Lung (tissue), 12 donors: Measurements from ENCODE around the gene PRKCH. TPM values are rescaled to one million over a fixed set of nuclear protein-coding genes. Genes with fewer than 3 reads are reported as not detected.
A peak's percentile ranks its signal among the peaks of the same experiment; 100 is the strongest.

Experiments
- ATAC-seq: fragments of 200-7000 bp; cut with Tn5 transposase; one replicate; pipeline ENCODE4 v1.9.1; 2020; ENCODE audit warnings: moderate number of reproducible peaks; ENCODE audit not compliant: insufficient read depth, low FRiP score
- DNase-seq, 3 donors: peaks; one replicate each; pipeline ENCODE4 v3.0.0-alpha.2; 2013 to 2017
- H3K27ac ChIP-seq, 2 donors: one replicate each; pipeline ENCODE4 v1.5.1; 2013; ENCODE audit warnings: mild to moderate bottlenecking in 2 of 2, moderate library complexity in 2 of 2, control low read depth in 1 of 2, inconsistent platforms in 1 of 2, low read depth in 1 of 2, low read length in 1 of 2
- H3K27me3 ChIP-seq, 3 donors: one replicate each; pipeline ENCODE4 v1.5.1; 2013; ENCODE audit warnings: low read length in 2 of 3; ENCODE audit not compliant: control insufficient read depth in 3 of 3, insufficient read depth in 3 of 3
- H3K36me3 ChIP-seq, 4 donors: one replicate each; pipeline ENCODE4 v1.5.1; 2013; ENCODE audit warnings: low read length in 4 of 4, mild to moderate bottlenecking in 1 of 4, moderate library complexity in 1 of 4; ENCODE audit not compliant: control insufficient read depth in 4 of 4, insufficient read depth in 4 of 4
- H3K4me1 ChIP-seq, 5 donors: one replicate each; pipeline ENCODE4 v1.5.1; 2013; ENCODE audit warnings: low read length in 5 of 5, mild to moderate bottlenecking in 2 of 5, moderate library complexity in 1 of 5; ENCODE audit not compliant: control insufficient read depth in 5 of 5, insufficient read depth in 5 of 5
- H3K4me3 ChIP-seq: one replicate; pipeline ENCODE4 v1.5.1; 2013; ENCODE audit warnings: mild to moderate bottlenecking, control low read depth, moderate library complexity
- H3K9ac ChIP-seq, 2 donors: one replicate each; pipeline ENCODE4 v1.5.1; 2013; ENCODE audit warnings: low read length in 2 of 2, control low read depth in 1 of 2; ENCODE audit not compliant: insufficient read depth in 1 of 2
- H3K9me3 ChIP-seq, 4 donors: one replicate each; pipeline ENCODE4 v1.5.1; 2013; ENCODE audit warnings: low read length in 3 of 4, mild to moderate bottlenecking in 1 of 4, moderate library complexity in 1 of 4; ENCODE audit not compliant: control insufficient read depth in 4 of 4, insufficient read depth in 3 of 4
- CTCF ChIP-seq: IDR thresholded peaks from 2 replicates; pipeline ENCODE4 v1.5.1; 2012; ENCODE audit warnings: mild to moderate bottlenecking; ENCODE audit errors: control extremely low read depth, extremely low read depth
- whole genome bisulfite sequencing, 2 donors: extraction: QIAGEN DNeasy Blood & Tissue Kit; methylation state at CpG; one replicate each; pipeline ENCODE4 v1.1.7; 2013; 5-methylcytosine and 5-hydroxymethylcytosine counted together
- polyA plus RNA-seq, 2 donors: library from polyadenylated mRNA; stranded (reverse); fragments of 200-250 nt; gene quantifications; one replicate each; pipeline ENCODE4 v1.2.1, GENCODE V29; 2013
- total RNA-seq, 2 donors: library from RNA; depleted of rRNA in 1 of 2; stranded (reverse); fragments of >200 nt in 1 of 2; gene quantifications; one replicate each; pipeline ENCODE4 v1.2.1, GENCODE V29; 2014 to 2021
- donor health status: control.
- donor health status: control.
- donor health status: Bipolar disorder and iron deficiency.
- donor health status: healthy.
- donor health status: DM: yes; HTN: yes; CAD: no.

The PRKCH gene
- total and polyA plus RNA-seq, 4 donors: 12.9 to 126 (median 51.4) TPM

- Histone ChIP-seq H3K9ac (no peak overlapping the region), H3K9me3 (peaks cover 0 to 4% (median 0%) of the 10 kb centered on the region in 4 donors), H3K4me3 (no peak overlapping the region), H3K27me3 (no peaks in the 10 kb centered on the region), H3K4me1 (peaks cover 0 to 21% (median 13%) of the 10 kb centered on the region in 5 donors), H3K27ac (no peak overlapping the region), H3K36me3 (peaks cover 0 to 8% (median 0%) of the 10 kb centered on the region in 4 donors)
- DNase-seq: no peak
- TF ChIP-seq CTCF: no peak
- ATAC-seq: no peak
Observed at GRCh38 chr14:61532123-61532505, 210.7 kb downstream of the PRKCH start.

DNA sequence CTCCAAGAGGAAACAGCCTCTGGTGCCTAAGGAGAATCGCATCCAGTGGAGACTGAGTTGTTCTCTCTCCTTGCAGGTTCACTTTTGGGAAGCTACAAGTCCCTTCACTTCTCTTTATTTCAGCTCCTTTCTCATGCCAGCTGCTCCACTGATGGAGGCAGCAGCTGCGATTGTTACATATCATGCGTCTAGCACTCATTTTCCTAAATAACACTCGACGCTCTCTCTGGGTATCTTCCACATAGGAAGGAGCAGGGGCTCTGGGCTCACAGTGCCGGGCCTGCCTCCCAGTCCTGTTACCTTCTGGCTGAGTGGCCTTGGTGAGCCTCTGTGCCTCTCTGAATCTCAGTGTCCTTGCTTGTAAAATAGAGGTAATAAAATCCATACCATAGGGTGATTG lies 211.4 kb downstream of the PRKCH start:
- no peak overlapping the region for H3K9ac ChIP-seq
- H3K36me3 ChIP-seq: peaks cover 0 to 8% (median 0%) of the 10 kb centered on the region in 4 donors
- TF ChIP-seq CTCF: no peak
- peaks cover 0 to 22% (median 11%) of the 10 kb centered on the region in 5 donors for H3K4me1 ChIP-seq
- H3K27ac ChIP-seq: peak overlapping the region in 1 of 2 donors; percentile 28
- H3K27me3 ChIP-seq: no peaks in the 10 kb centered on the region
- WGBS, 2 donors: 76 to 82% methylated on average over 6 of the region's 6 CpGs
- no peak overlapping the region for H3K4me3 ChIP-seq
- DNase-seq (no peak), ATAC-seq (no peak)
- peaks cover 0 to 4% (median 0%) of the 10 kb centered on the region in 4 donors for H3K9me3 ChIP-seq

- Histone ChIP-seq H3K27me3 (no peaks in the 10 kb centered on the region), H3K9me3 (peaks cover 0 to 4% (median 0%) of the 10 kb centered on the region in 4 donors), H3K4me1 (peaks cover 0 to 21% (median 11%) of the 10 kb centered on the region in 5 donors), H3K36me3 (peaks cover 0 to 8% (median 0%) of the 10 kb centered on the region in 4 donors), H3K4me3 (no peak overlapping the region), H3K9ac (no peak overlapping the region), H3K27ac (no peak overlapping the region)
- WGBS, 2 donors: 56 to 75% methylated on average over 4 of the region's 4 CpGs
- no peak for ATAC-seq
- no peak for DNase-seq
- TF ChIP-seq CTCF: no peak
Observed at GRCh38 chr14:61533513-61534255, 212.3 kb downstream of the PRKCH start.

- no peaks in the 10 kb centered on the region for H3K27me3 ChIP-seq
- no peak for DNase-seq
- no peak overlapping the region for H3K27ac ChIP-seq
- peaks cover 0 to 27% (median 11%) of the 10 kb centered on the region in 5 donors for H3K4me1 ChIP-seq
- WGBS, 2 donors: 76 to 79% methylated on average over 1 of the region's 1 CpG
- ATAC-seq: no peak
- H3K9me3 ChIP-seq: peaks cover 0 to 1% (median 0%) of the 10 kb centered on the region in 4 donors
- H3K36me3 ChIP-seq: peaks cover 0 to 13% (median 0%) of the 10 kb centered on the region in 4 donors
- no peak overlapping the region for H3K9ac ChIP-seq
- TF ChIP-seq CTCF: no peak
- H3K4me3 ChIP-seq: no peak overlapping the region
Observed at GRCh38 chr14:61535032-61535431, 213.7 kb downstream of the PRKCH start.
